8988T (cell line): ENCODE measurements around the gene PPID.
"Not testable (repeated sequence)": the region's sequence is repeated elsewhere in the genome, so short reads cannot be mapped to it uniquely, and the experiment has no call there.

Source experiments
- DNase-seq: peaks from one replicate; pipeline ENCODE4 v3.0.0; 2011

PPID gene

GRCh38 chr4:158664806-158665205 is 58.4 kb downstream of the PPID start:
- DNase-seq, result no peak

DNA sequence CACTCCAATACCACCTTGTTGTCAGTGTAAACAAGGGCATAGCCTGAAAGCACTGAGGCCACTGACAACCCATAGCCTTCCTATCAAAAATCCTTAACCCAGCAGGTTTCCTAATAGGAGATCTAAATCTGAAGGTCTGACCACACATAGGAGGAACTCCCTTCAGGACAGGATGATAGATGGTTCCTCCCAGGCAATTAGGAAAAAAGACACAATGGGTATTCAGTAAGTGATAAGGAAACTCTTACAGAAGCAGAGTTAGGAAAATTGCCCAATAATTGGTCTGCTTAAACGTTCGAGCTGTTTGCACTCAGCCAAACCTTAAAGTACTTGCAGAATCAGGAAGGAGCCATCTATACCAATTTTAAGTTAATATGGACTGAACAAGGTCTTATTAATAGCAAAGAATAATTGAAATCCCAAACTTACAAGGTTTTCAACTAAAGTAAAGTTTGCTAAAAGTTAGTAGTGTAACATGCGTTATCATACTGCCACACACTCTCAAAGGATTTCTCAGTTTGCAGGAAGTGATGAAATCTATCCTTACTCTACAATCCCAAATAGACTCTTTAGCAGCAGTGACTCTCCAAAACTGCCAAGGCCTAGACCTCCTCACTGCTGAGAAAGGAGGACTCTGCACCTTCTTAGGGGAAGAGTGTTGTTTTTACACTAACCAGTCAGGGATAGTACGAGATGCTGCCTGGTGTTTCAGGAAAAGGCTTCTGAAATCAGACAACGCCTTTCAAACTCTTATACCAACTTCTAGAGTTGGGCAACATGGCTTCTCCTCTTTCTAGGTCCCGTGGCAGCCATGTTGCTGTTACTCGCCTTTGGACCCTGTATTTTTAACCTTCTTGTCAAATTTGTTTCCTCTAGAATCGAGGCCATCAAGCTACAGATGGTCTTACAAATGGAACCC is 59.2 kb downstream of the PPID start:
- DNase-seq, result not testable (repeated sequence)

DNA sequence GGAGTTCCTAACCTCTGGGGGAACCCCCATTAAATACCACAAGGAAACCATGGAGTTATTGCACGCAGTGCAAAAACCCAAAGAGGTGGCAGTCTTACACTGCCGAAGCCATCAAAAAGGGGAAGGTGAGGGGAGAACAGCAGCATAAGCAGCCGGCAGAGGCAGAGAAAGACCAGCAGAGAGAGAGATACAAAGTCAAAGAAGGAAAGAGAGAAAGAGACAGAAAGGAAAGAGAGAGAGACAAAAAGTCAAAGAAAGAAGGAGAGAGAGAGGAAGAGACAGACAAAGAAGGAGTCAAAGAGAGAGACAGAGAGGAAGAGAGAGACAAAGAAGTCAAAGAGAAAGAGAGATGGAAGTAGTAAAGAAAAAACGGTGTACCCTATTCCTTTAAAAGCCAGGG is 59.9 kb downstream of the PPID start:
- not testable (repeated sequence) for DNase-seq
